Measurements from ENCODE around the gene VPS13A.
"Not testable (repeated sequence)": the region's sequence is repeated elsewhere in the genome, so short reads cannot be mapped to it uniquely, and the experiment has no call there.

VPS13A gene

DNA sequence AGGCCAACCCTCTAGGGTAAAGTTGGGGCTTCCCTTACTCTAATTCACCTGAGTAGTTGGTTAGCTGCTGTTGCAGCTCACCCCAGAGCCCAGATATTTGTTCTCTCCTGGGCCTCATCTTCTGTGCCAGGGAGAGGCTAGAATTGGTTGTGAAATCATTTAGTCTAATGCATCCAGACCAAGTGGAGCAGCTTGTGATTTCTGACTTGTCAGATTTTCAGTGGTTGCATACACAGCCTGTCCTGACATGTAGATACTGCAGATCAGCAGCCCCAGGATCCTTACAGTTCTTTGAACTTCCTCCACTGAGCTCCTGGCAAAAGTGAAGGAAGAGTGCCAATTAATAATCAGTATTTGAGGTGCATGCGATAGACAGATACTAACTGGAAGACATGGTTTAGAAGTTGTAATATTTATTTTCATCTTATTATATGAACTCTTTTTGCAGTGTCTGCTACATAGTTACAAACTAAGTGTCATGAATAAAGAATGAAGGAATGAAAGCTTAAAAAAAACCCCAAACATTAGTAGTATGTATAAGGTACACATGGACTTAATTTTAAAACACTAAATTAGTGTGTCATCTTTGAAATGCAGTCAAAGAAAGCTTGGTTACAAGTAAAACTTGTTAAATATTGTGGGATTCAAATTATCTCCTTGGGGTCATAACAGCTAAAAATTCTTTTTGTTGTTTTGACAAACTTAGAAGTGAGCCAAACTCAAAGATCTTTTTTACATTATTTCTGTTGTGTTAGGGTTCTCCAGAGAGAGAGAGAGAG is 128.5 kb downstream of the VPS13A start:
- peak; percentile 48 for DNase-seq (ENCODE audit: low read depth)

GRCh38 chr9:77307166-77307565 is 129.8 kb downstream of the VPS13A start:
- DNase-seq (ENCODE audit: low read depth), result no peak

DNA sequence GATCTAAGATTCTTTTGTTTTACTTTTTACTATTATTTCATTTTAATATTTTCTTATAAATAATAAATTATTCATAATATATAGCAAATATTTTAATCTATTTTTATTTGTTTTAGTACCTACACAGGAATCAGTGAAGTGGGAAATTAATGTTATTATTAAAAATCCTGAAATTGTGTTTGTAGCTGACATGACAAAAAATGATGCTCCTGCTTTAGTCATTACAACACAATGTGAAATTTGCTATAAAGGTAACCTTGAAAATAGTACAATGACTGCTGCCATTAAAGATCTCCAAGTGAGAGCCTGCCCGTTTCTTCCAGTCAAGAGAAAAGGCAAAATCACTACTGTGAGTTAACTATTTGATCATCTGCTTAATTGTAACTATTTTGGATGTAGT is 138.7 kb downstream of the VPS13A start:
- DNase-seq (ENCODE audit: low read depth), result no peak

- DNase-seq (ENCODE audit: low read depth), result no peak
Measured at GRCh38 chr9:77325058-77325457, 147.7 kb downstream of the VPS13A start.

- no peak for DNase-seq (ENCODE audit: low read depth)
Measured at GRCh38 chr9:77328102-77328501, 150.8 kb downstream of the VPS13A start.

DNA sequence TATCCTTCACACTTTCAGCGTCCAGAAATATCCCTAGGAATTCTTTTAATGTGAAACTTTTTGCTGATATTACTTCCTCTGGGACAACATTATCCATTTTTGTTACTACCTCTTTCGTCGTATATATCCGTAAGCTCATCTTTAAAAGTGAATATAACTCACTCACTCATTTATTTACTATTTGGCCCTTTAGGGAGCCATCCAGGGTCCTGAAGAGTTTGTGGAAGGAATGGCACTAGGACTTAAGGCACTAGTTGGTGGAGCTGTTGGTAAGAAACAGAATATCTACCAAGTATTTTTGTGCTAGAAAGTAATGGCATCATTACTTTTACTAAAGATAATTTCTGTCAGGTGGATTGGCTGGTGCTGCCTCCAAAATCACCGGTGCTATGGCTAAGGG is 192.7 kb downstream of the VPS13A start:
- DNase-seq (ENCODE audit: low read depth), result no peak

GRCh38 chr9:77374266-77374665 is 196.9 kb downstream of the VPS13A start:
- peak; percentile 4 for DNase-seq (ENCODE audit: low read depth)

DNA sequence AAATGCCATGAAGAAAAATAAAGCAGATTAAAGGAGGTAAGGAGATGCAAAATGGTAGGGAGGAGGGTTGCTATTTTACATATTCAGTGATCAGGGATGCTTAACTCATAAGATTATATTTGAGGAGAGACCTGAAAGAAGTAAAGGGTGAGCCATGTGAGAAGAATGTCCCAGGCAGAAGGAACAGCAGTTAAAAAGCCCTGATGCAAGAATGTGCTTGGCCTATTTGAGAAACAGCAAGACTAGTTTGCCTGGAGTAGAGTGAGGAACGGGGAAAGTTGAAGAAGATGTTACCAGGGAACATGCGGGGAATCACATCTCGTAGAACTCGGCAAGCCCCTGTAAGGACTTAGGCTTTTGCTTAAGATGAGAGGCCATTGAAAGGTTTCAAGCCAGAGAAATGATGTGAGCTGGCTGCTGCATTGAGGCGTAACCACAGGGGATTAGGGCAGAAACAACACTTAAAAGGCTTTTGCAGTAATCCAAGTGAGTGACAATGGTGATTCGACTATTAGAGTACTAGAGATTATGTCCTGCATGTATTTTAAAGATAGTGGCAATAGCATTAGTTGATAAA is 198.7 kb downstream of the VPS13A start:
- peak; percentile 8 for DNase-seq (ENCODE audit: low read depth)

DNA sequence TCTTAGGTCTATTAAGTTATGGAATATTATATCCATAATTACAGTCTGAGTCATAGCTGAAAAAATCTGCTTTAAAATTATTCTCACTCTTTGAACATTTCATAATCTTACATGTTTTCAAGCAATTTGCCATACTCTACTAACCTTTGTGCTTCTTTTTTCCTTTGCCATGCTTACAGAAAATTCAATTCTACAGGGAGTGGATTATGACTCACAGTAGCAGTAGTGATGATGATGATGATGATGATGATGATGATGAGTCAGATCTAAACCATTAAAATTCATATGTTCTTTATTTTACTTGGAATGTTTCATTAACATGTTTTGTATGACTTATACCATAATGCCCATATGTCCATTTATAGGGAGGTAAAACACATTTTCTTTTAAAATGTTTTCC is 207.1 kb downstream of the VPS13A start:
- DNase-seq (ENCODE audit: low read depth), result peak; percentile 85

- DNase-seq (ENCODE audit: low read depth), result peak; percentile 62
Measured at GRCh38 chr9:77386187-77386586, 208.9 kb downstream of the VPS13A start.

- no peak for DNase-seq (ENCODE audit: low read depth)
Measured at GRCh38 chr9:77391834-77392233, 214.5 kb downstream of the VPS13A start.

GRCh38 chr9:77392328-77392727 is 215.0 kb downstream of the VPS13A start:
- DNase-seq (ENCODE audit: low read depth), result no peak

GRCh38 chr9:77398581-77398980 is 221.2 kb downstream of the VPS13A start:
- DNase-seq (ENCODE audit: low read depth), result peak; percentile 26

- DNase-seq (ENCODE audit: low read depth), result no peak
Measured at GRCh38 chr9:77399964-77400363, 222.6 kb downstream of the VPS13A start.

- peak; percentile 15 for DNase-seq (ENCODE audit: low read depth)
Measured at GRCh38 chr9:77402286-77402685, 225.0 kb downstream of the VPS13A start.

GRCh38 chr9:77403239-77403638 is 225.9 kb downstream of the VPS13A start:
- DNase-seq (ENCODE audit: low read depth), result no peak

DNA sequence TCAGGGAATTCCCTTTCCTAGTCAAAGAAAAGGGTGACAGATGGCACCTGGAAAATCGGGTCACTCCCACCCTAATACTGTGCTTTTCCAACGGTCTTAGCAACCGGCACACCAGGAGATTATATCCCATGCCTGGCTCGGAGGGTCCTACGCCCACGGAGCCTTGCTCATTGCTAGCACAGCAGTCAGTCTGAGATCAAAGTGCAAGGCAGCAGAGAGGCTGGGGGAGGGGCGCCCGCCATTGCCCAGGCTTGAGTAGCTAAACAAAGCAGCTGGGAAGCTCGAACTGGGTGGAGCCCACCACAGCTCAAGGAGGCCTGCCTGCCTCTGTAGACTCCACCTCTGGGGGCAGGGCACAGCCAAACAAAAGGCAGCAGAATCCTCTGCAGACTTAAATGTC is 231.2 kb downstream of the VPS13A start:
- DNase-seq (ENCODE audit: low read depth), result not testable (repeated sequence)

DNA sequence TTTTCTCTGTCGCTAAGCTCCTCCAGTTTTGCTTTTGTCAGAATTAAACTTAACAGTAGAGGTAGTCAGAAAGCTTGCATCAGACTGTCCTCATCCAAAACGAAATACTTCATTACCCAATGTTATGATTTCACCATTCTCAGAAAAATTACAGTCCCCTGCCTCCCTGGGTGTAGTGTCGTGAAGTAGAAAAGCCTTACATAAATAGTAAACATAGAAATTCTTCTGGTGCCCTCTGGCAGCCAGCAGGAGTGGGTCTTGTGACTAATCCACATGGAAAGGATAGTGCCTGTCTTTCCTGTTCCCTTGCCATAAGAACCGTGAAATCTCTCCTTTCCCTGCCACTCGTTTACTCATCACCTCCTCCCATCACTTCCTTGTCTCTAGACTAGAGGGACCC is 240.2 kb downstream of the VPS13A start:
- peak; percentile 98 for DNase-seq (ENCODE audit: low read depth)

DNA sequence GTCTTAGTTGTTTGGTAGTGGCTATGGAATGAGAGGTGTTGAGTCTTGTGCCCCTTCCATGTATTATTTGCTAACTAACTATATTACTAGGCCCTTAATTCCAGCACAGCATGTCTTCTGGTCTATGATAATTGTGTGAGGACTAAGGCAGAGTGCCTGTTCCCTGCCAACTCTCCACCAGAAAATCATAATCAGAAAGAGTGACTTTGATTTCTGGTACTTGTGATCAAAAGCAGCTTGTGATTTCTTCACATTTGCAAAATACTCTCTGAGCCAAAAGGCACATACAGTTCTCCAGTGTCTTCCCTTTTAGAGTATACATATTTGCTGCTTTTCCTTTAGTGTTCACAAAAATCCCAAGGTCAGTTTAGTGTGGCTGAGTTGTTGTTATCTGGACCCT is 240.9 kb downstream of the VPS13A start:
- peak; percentile 78 for DNase-seq (ENCODE audit: low read depth)

- DNase-seq (ENCODE audit: low read depth), result no peak
Measured at GRCh38 chr9:77420641-77421040, 243.3 kb downstream of the VPS13A start.

GRCh38 chr9:77421506-77422265 is 244.4 kb downstream of the VPS13A start:
- no peak for DNase-seq (ENCODE audit: low read depth)

- DNase-seq (ENCODE audit: low read depth), result no peak
Measured at GRCh38 chr9:77422969-77423368, 245.6 kb downstream of the VPS13A start.

DNA sequence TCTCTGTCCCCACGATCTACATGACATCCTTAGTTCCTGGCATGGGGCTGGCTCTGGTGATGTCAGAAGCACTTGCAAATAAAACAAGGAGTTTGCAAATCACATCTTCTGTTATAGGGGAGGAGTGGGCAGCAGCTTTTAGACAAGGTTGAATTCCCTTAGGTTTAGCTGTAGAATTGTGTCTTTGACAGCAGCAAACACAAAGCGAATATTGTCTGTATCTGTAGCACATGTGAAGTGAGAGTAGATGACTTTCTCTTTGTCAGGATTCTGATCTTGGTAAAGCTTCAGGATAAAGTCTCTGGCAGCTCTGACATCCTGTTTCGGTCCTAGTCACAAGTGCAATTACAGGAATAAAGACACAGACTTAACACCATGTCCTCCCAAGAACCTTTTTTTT is 246.5 kb downstream of the VPS13A start:
- no peak for DNase-seq (ENCODE audit: low read depth)
